ENCODE results near the gene BORCS6.

BORCS6 gene

GRCh38 chr17:8138374-8138671 is 51.7 kb downstream of the BORCS6 start:
- TF ChIP-seq TAF1 (IDR thresholded peaks at IDR 0.05; ENCODE audit: borderline replicate concordance, insufficient read depth, low read length) (no peak), POLR2AphosphoS5 (IDR thresholded peaks at IDR 0.05; ENCODE audit: low read depth, low read length) (no peak), REST (IDR thresholded peaks at IDR 0.05; ENCODE audit: insufficient read depth in 1 of 2, low read depth in 2 of 2, low read length in 2 of 2) (no peak), SIN3A (IDR thresholded peaks at IDR 0.05; ENCODE audit: borderline replicate concordance, insufficient read depth, low read length) (no peak), FOXP2 (optimal IDR thresholded peaks at IDR 0.05; ENCODE audit: borderline replicate concordance, extremely low read depth, extremely low read length, insufficient read depth) (no peak)

Data from PFSK-1 (cell line).